D341Med (cell line): Measurements from ENCODE around the gene IFNA1.
"Not testable (repeated sequence)": the region's sequence is repeated elsewhere in the genome, so short reads cannot be mapped to it uniquely, and the experiment has no call there.

Experiments
- DNase-seq: peaks from one replicate; pipeline ENCODE4 v3.0.0; 2012; ENCODE audit warnings: low spot score

Gene IFNA1

DNA sequence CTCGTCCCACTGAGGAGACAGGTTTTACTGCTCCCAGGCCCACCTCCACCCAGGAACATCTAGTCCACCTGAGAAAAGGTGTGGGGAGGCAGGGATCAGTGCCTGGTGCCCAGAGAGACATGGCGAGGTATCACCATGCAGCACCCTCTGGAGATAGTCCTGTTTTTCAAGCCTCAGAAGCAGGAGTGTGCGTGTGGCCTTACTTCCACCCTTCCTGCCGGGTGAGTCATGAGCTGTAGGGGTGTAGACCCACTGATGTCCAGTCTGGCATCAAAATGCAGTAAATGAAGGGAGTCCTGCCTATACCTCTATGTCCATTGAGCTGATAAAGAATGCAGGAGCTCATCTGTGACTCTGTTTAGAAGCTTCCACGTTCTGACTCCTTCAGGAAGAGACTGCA lies 9.1 kb downstream of the IFNA1 start:
- DNase-seq: not testable (repeated sequence)

DNA sequence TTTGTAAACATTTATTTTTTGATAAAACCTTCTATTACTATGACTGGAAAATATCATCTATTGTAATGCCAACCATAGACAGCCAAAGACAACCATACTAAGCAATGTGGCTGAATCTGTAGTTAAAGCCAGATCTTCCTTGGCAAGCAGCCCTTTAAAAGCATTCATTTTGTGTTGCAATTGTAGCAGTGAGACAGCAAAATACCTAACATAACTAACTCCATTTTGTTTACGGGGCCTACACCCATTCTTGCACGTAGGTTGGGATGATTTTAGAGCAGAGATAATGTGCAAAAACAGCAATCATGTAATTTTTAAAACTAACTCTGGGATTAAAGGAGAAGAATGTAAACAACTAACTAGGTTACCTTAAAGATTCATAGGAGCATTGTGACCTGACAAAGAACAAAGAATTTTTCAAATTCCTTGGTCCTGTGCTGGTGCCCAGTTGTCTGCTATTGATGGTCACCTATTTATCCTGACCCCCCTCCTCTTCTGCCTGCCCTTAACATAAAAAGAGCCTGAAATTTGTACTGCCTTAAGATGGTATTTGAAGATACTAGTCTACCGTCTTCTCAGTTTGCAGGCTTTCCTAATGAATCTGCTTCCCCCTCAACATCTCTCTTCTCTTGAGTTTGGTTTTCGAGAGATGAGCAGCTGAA lies 10.6 kb downstream of the IFNA1 start:
- DNase-seq: no peak

DNA sequence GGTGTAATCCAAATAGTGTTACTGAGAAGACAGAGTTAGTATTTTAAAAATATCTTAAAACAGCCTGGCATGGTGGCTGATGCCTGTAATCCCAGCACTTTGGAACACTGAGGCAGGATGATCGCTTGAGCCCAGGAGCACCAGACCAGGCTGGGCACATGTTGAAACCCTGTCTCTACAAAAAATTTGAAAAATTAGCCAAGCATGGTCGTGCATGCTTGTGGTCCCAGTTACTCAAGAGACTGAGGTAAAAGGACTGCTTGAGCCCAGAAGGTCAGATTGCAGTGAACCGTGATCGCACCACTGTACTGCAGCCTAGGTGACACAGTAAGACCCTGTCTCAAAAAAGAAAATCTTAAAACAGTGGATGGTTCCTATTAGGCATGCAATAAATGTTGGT lies 12.4 kb downstream of the IFNA1 start:
- no peak for DNase-seq

DNA sequence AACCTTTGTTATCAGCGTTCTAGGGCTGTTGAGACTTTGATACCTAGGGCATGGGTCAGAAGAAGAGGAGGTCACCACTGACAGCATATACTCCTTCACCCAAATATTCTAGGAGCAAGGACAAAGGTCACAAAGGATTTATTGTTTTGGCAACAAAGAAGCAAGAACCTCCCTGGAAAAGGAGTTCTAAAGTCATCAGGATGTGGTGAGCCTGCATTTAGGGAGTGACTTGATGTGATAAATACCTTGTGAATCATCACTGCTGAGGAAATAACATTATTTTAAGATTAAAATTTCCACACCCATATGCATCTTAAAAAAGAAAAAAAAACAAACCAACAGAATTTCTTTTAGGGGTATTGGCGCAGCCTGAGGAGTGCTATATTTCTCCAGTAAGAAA lies 13.9 kb downstream of the IFNA1 start:
- no peak for DNase-seq

DNA sequence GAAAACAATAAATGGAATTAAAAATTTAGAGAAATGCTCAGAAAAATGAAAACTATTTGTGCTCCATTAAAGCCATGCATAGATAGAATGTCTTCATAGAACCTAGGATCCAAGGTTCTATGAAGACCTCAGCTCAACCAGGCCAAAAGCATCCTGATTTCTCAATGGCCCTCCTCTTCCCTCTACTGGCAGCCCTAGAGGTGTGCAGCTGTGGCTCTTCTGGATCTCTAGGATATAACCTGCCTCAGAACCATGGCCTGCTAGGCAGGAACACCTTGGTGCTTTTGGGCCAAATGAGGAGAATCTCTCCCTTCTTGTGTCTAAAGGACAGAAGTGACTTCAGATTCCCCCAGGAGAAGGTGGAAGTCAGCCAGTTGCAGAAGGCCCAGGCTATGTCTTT lies 15.1 kb downstream of the IFNA1 start:
- peak; percentile 65 for DNase-seq

DNA sequence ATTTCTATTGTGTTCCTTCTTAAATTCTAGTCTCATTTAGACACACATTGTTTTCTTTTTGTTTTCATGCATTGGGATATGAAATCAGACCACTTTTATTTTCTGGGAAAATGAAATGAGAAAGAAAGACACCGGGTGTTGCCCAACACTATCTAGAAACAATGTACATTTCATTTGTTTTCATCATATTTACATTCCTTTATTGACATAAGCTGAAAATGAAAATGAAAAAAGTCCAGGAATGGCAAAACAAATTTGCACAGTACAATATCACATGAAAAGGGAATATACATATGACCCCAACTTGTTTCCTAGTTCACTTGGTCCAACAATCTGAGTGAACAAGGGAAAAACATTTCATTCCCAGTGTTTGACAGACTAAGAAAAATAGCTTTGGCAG lies 21.1 kb downstream of the IFNA1 start:
- DNase-seq: no peak

DNA sequence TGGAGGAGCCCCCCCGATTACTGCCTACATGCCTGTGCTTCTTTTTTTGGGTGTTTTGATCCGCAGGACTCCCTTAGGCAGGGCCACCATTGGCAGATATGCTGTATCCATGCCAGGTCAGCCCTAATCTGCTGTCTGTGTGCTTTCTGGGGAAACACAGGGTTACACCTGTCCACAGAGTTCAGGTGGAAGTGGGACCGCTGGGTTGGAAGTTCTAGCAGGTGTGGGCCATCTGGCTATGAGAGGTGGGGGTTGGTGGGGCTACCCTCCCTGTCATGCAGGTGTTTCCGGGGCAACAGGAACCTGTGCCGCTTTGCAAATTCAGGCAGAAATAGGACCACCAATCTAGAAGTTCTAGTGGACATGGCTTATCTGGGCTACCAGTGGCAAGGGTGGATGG lies 24.9 kb downstream of the IFNA1 start:
- DNase-seq: no peak

DNA sequence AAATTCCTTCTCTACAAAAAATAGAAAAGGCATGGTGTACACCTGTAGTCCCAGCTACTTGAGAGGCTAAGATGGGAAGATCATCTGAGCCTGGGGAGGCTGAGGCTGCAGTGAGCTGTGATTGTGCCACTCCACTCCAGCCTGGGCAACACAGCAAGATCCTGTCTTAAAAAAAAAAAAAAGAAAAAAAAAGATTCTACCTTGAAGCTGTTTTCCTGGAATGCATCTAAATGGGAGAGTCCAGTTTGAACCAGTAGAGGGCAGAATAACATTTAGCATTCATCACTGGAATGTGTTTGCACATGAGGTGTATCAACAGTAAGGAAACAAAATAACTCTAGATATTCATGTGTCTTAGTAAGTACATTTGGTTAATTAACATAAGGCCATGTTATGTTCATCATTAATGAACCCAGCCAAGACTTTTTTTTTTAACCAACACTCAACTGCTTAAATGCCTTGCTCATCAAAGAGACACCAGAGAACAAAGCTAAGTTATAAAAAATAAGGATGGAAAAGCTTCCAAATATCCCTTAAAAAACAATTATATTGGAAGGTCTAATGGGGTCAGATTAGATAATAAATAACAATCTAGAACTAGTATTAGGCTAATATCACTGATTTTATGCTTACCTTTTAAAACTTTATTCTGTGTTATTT lies 25.8 kb downstream of the IFNA1 start:
- DNase-seq: peak; percentile 44

DNA sequence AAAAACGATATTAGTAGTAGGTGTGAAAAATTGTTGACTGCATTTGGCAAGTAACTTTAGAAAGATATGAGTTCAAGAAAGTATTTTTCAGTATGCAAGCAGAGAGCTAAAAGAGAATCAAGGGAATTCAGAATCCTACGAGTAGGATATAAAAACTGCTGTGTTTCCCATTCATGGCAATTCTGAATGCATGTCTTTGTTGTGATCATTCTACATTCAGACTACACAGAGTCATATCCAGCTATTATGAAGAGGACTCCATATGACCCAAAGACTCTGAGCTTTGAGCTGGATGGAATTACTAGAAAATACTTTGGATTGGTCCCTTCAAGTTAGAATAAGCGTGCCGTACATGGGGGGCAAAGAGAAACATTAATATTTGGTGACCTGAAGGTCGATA lies 29.9 kb downstream of the IFNA1 start:
- no peak for DNase-seq

DNA sequence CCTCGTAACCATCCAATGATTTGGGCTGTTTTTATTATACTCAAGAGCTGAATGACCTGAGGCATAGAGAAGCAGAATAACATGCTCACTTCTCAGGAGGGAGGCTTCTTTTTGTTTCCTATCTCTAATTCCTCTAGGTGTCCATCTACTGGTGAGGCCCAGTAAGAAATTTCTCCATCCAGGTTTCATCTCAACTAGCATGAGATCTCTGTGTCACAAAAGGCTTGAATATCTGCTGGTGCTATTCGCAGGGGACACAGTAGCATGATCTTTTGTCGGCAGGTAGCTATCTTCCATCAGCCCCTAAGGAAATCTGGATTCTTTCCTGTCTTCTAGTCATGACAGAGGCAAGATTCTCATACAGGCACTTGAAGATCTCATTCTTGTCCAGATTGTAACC lies 33.0 kb downstream of the IFNA1 start:
- no peak for DNase-seq

DNA sequence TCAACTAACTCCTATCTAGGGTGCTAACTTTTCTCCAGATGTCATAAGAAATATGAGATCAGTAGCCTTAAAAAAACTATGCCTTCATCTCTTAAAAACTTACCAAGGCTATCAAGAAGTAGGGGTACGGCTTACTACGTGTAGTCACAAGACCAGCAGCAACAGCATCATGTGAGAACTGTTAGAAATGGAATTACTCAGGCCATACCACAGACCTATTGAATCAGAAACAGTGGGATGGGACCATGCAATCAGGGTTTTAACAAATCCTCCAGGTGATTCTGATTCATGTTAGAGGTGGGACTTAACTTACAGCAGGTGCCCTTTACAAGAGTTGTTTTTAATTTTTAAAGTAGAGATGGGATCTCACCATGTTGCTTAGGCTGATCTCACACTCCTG lies 37.2 kb downstream of the IFNA1 start:
- DNase-seq: no peak

DNA sequence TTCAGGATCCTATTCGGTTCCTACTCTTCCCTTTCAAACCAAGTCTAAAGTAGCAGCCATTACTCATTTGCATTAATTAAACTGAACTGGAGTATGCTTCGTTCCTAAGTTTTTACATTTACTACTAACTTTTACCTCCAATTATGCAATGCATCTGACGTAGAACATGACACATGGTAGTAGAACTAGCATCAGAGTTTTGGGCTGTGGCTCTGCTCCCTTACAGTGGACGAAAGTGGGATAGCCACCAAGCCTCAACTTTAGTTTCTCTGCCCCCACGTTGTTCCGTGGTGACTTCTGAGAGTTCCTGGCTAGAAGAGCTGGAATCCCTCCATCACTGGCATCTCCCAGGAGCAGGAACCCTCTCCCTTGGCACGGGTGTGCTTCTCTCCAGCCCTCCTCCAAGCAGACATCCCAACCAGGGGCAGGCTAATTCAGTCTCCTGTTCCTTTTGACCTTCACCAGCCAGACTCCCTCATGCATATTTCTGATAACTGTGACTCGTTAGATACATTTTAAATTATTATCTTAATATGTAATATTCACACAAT lies 39.0 kb downstream of the IFNA1 start:
- DNase-seq: no peak

DNA sequence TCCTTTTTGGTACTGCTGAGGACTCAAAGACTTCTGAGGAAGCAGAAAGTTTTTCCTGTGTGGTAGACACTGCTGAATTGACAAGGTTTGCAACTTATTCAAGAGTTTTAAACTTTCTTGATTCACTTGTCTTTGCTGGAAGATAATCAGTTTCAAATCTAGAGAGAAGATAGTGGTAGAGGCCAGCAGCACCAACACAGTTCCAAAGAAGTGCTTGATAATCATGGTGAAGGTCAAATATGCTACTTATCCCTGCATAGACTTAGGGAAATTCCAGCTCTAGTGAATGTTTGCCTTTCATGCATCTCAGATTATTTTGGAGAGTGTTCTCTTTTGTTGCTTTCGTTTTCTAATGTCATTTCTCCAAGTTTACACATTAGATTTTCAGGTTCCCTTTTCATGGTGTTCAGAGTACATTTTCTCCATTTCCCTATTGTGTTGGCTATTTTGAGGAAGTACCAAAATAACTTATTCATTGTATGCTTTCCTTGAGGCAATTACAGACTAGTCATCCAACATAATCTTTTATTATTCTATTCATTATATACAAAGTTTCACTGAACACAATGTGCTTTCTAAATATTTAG lies 41.3 kb downstream of the IFNA1 start:
- DNase-seq: no peak

DNA sequence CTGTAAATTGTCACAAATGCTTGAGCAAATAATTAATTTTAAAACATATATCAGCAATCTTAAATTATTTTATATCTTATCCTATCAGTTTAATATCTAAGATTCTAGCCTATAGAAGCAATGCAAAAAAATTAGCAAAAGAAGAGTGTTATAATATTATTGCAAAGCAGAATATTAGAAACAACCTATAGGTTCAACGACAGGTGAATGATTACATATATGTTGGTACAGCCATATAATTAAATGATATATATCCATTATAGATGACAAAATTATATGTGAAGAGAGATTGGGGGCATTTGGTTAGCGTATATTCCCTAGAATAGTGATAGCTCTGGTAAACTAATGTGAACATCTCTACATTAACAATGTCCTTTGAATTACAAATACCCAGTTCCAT lies 42.0 kb downstream of the IFNA1 start, which contains the start of gene IFNE:
Gene IFNE (minus strand): TSS at position 101 of the 400 bp plus-strand sequence. CDS start 619 bp downstream, outside the sequence.
- no peak for DNase-seq
